IMR-90 (cell line): ENCODE measurements around the gene PRDX5. TPM values are rescaled to one million over a fixed set of nuclear protein-coding genes. Genes with fewer than 3 reads are reported as not detected.

ENCODE experiments used
- ATAC-seq: fragments of 200-7000 bp; cut with Tn5 transposase; 2 replicates; pipeline ENCODE4 v1.9.1; 2020; ENCODE audit warnings: low read depth, mild to moderate bottlenecking, moderate library complexity
- BruUV-seq: library from RNA; stranded (reverse); fragments of 400-500 nt; replicated peaks from 2 replicates; lab custom pipeline; 2021; lab: Mats Ljungman, UMichigan
- CTCF ChIA-PET: fragments of 300-600 bp; formaldehyde crosslinking; extraction: SDS; loops from one replicate; lab custom pipeline; 2021; ENCODE audit warnings: antibody characterized with exemption; lab: Yijun Ruan, JAX
- POLR2A ChIA-PET: fragments of 300-600 bp; sonication (Branson Sonifier 250); formaldehyde crosslinking; loops from one replicate; lab custom pipeline; 2022; ENCODE audit warnings: antibody characterized with exemption; ENCODE audit not compliant: unreplicated experiment; lab: Charles Lee
- DNase-seq: peaks from one replicate; pipeline ENCODE4 v3.0.0; 2013
- H2AFZ ChIP-seq: replicated peaks from 2 replicates; pipeline ENCODE3; 2013; ENCODE audit warnings: low read length, mild to moderate bottlenecking; ENCODE audit not compliant: poor library complexity
- H2AK5ac ChIP-seq: 2 replicates; pipeline ENCODE4 v1.6.1; 2013; ENCODE audit warnings: low read depth, low read length, inconsistent platforms
- H2AK9ac ChIP-seq: replicated peaks from 2 replicates; pipeline ENCODE3; 2013; ENCODE audit warnings: mild to moderate bottlenecking, low read depth, low read length, moderate library complexity; ENCODE audit not compliant: poor library complexity
- H2BK120ac ChIP-seq: 2 replicates; pipeline ENCODE4 v1.6.1; 2013; ENCODE audit warnings: low read depth, low read length, inconsistent platforms
- H2BK15ac ChIP-seq: 3 replicates; pipeline ENCODE4 v1.6.1; 2013; ENCODE audit warnings: low read depth, low read length, inconsistent platforms
- H2BK20ac ChIP-seq: 2 replicates; pipeline ENCODE4 v1.6.1; 2013; ENCODE audit warnings: low read depth, mild to moderate bottlenecking, inconsistent platforms, low read length, moderate library complexity
- H2BK5ac ChIP-seq: 2 replicates; pipeline ENCODE4 v1.6.1; 2013; ENCODE audit warnings: mild to moderate bottlenecking, low read depth, low read length, inconsistent platforms; ENCODE audit not compliant: poor library complexity, severe bottlenecking
- H3K14ac ChIP-seq: replicated peaks from 2 replicates; pipeline ENCODE4 v1.6.1; 2013; ENCODE audit warnings: low read depth, low read length, inconsistent platforms
- H3K18ac ChIP-seq: 2 replicates; pipeline ENCODE4 v1.6.1; 2013; ENCODE audit warnings: low read depth, low read length, control low read depth
- H3K23ac ChIP-seq: 2 replicates; pipeline ENCODE4 v1.6.1; 2013; ENCODE audit warnings: low read depth, low read length, inconsistent platforms
- H3K27ac ChIP-seq: 2 replicates; pipeline ENCODE4 v1.5.1; 2013; ENCODE audit warnings: mild to moderate bottlenecking, control low read depth, low read length; ENCODE audit not compliant: insufficient read depth
- H3K27me3 ChIP-seq: 2 replicates; pipeline ENCODE4 v1.6.1; 2013; ENCODE audit warnings: low read length; ENCODE audit not compliant: control insufficient read depth, insufficient read depth
- H3K36me3 ChIP-seq: 2 replicates; pipeline ENCODE4 v1.6.1; 2013; ENCODE audit warnings: low read length, mixed read lengths; ENCODE audit not compliant: control insufficient read depth, insufficient read depth
- H3K4ac ChIP-seq: 2 replicates; pipeline ENCODE4 v1.6.1; 2013; ENCODE audit warnings: low read depth, low read length, inconsistent platforms
- H3K4me1 ChIP-seq: 2 replicates; pipeline ENCODE4 v1.6.1; 2013; ENCODE audit warnings: low read length, mixed read lengths; ENCODE audit not compliant: control insufficient read depth, insufficient read depth
- H3K4me2 ChIP-seq: 2 replicates; pipeline ENCODE4 v1.6.1; 2013; ENCODE audit warnings: low read depth, mild to moderate bottlenecking, control low read depth, low read length, moderate library complexity
- H3K4me3 ChIP-seq: 2 replicates; pipeline ENCODE4 v1.5.1; 2013; ENCODE audit warnings: low read depth, mild to moderate bottlenecking, control low read depth, low read length, moderate library complexity; ENCODE audit not compliant: insufficient read depth
- H3K56ac ChIP-seq: 2 replicates; pipeline ENCODE4 v1.6.1; 2013; ENCODE audit warnings: low read length, inconsistent platforms; ENCODE audit not compliant: insufficient read depth; ENCODE audit errors: extremely low read depth
- H3K79me1 ChIP-seq, 2 experiments: 2 replicates each; pipeline ENCODE4 v1.6.1; 2013; ENCODE audit warnings: low read length in 2 of 2, inconsistent platforms in 1 of 2, low read depth in 1 of 2
- H3K9ac ChIP-seq: 2 replicates; pipeline ENCODE4 v1.6.1; 2013; ENCODE audit warnings: low read depth, low read length, control low read depth
- H3K9me1 ChIP-seq: 2 replicates; pipeline ENCODE4 v1.6.1; 2013; ENCODE audit warnings: low read length, inconsistent platforms; ENCODE audit not compliant: insufficient read depth
- H3K9me3 ChIP-seq: 2 replicates; pipeline ENCODE4 v1.6.1; 2013; ENCODE audit warnings: low read length; ENCODE audit not compliant: control insufficient read depth, insufficient read depth
- H4K20me1 ChIP-seq: 2 replicates; pipeline ENCODE4 v1.6.1; 2013; ENCODE audit warnings: low read length, inconsistent platforms; ENCODE audit not compliant: insufficient read depth
- H4K5ac ChIP-seq: 2 replicates; pipeline ENCODE4 v1.6.1; 2013; ENCODE audit warnings: mild to moderate bottlenecking, low read depth, low read length, control low read depth
- H4K8ac ChIP-seq, 2 experiments: 2 replicates each; pipeline ENCODE4 v1.6.1; 2013; ENCODE audit warnings: low read depth in 2 of 2, low read length in 2 of 2, control low read depth in 1 of 2, inconsistent platforms in 1 of 2
- H4K91ac ChIP-seq: 2 replicates; pipeline ENCODE4 v1.6.1; 2013; ENCODE audit warnings: low read depth, low read length, inconsistent platforms; ENCODE audit not compliant: insufficient read depth
- CHD1 ChIP-seq: IDR thresholded peaks from 2 replicates; pipeline ENCODE4 v1.6.1; 2012; ENCODE audit warnings: low read depth, low read length, improper control_type of control experiment
- CTCF ChIP-seq: conservative IDR thresholded peaks from 2 replicates; pipeline ENCODE4 v1.5.1; 2012; ENCODE audit warnings: mild to moderate bottlenecking, low read depth, low read length, improper control_type of control experiment
- MAZ ChIP-seq: IDR thresholded peaks from 2 replicates; pipeline ENCODE4 v1.6.1; 2012; ENCODE audit warnings: low read depth, mild to moderate bottlenecking, low read length, improper control_type of control experiment, moderate library complexity, borderline replicate concordance
- POLR2A ChIP-seq: IDR thresholded peaks from 2 replicates; pipeline ENCODE4 v1.6.1; 2012; ENCODE audit warnings: mild to moderate bottlenecking, low read depth, low read length
- RAD21 ChIP-seq: IDR thresholded peaks from 2 replicates; pipeline ENCODE4 v1.6.1; 2012; ENCODE audit warnings: low read length, improper control_type of control experiment
- RFX5 ChIP-seq: IDR thresholded peaks from 2 replicates; pipeline ENCODE4 v1.8.0; 2012; ENCODE audit warnings: low read depth, mild to moderate bottlenecking, low read length, moderate library complexity
- SMC3 ChIP-seq: fragments of 150-350 bp; IDR thresholded peaks from 2 replicates; pipeline ENCODE4 v1.6.1; 2016; ENCODE audit warnings: low read depth, mild to moderate bottlenecking, antibody characterized with exemption, low read length, moderate library complexity
- WGBS, 2 experiments: methylation state at CpG; one replicate each; pipeline versions ENCODE4 v1.1.5 to v1.1.7; 2013; ENCODE audit warnings: missing lambda C conversion rate in 2 of 2; ENCODE audit not compliant: insufficient read length in 1 of 2; ENCODE audit errors: extremely low coverage in 2 of 2; 5-methylcytosine and 5-hydroxymethylcytosine counted together
- dilution Hi-C: fragments of 300-500 bp; cut with HindIII; formaldehyde crosslinking; loops from one replicate; pipeline ENCODE4 v1.14.3; 2018; ENCODE audit warnings: low sequenced_read_pairs; ENCODE audit not compliant: unreplicated experiment
- in situ Hi-C: fragments of 300-500 bp; cut with MboI; formaldehyde crosslinking; loops from 3 replicates; pipeline ENCODE4 v1.14.3; 2019; ENCODE audit warnings: low sequenced_read_pairs, inconsistent platforms, mixed read lengths
- intact Hi-C: fragments of 100-400 bp; cut with micrococcal nuclease; formaldehyde crosslinking; loops from 2 replicates; pipeline ENCODE4 v1.10.0; 2022
- polyA plus RNA-seq, 3 experiments: library from polyadenylated mRNA; depleted of rRNA; stranded (reverse); fragments of >200 nt; gene quantifications; 2 replicates each; pipeline ENCODE4 v1.2.3, GENCODE V29; 2012; ENCODE audit warnings: low replicate concordance in 1 of 3
- total RNA-seq: library from RNA; depleted of rRNA; stranded (reverse); fragments of >200 nt; gene quantifications from 2 replicates; pipeline ENCODE4 v1.2.3, GENCODE V29; 2012
- TF ChIP-seq, protein P1 (sequence below): fragments of 150-350 bp; IDR thresholded peaks from 2 replicates; pipeline ENCODE4 v1.6.1; 2017; ENCODE audit warnings: mild to moderate bottlenecking, antibody characterized with exemption, low read length, low read depth

Gene PRDX5
- total and polyA plus RNA-seq, 2 of the 4 experiments (the other 2 are of a cell fraction): 120 to 292 TPM

DNA sequence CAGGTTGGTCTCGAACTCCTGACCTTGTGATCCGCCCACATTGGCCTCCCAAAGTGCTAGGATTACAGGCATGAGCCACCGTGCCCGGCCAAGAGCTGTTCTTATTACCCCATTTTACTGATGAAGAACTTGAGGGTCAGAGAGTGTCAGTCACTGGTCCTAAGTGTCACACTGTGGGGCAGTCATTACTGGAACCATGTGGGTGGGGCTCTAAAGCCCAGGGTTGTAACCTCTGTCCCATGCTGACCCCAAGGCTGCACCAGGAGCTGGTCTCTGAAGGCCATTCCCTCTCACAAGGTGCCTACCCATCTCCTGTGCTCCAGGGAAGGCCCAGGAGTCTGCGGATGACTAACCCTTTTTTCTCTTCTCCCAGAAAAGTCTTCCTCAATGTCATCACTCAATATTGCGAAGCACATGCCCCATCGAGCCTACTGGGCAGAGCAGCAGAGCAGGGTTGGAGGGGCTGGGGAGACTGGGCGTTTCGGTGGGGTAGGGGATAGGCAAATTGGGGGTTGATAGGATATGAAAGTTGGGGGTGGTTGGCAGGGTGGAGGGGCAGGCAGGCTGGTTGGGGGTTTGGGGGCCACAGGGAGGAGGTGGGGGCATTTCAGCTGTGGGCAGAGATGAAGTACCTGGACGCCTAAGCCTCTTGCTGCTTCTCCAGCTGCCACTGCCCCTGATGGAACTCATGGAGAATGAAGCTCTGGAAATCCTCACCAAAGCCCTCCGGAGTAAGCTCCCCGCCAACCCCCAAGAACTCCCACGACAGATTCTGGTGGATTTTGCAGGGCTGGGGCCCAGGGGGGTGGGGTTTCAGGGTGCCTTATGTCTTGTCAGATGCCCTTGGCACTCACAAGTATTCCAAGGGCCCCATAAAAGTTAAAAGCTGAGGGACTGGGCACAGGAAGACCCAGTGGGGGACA lies 14.6 kb upstream of the PRDX5 start:
- Histone ChIP-seq H3K27me3 (peaks cover 25% of the 10 kb centered on the region), H2BK20ac (no peak overlapping the region), H3K4me2 (no peak overlapping the region), H3K4ac (no peak overlapping the region), H3K4me3 (no peak overlapping the region), H4K5ac (no peak overlapping the region), H3K23ac (no peak overlapping the region), H2BK5ac (no peak overlapping the region), H3K4me1 (peaks cover 12% of the 10 kb centered on the region), H3K9me1 (no peaks in the 10 kb centered on the region), H3K18ac (no peak overlapping the region), H2BK120ac (no peak overlapping the region), H2AK9ac (no peak overlapping the region), H4K8ac (no peak overlapping the region), H3K27ac (no peak overlapping the region), H2AK5ac (0 out of 2 replicates have a peak overlapping the region, but pooled peaks have one; percentile 24), H3K36me3 (no peaks in the 10 kb centered on the region), H4K91ac (no peak overlapping the region), H3K14ac (no peak overlapping the region), H3K9ac (no peak overlapping the region), H3K79me1 (peaks cover 14 to 20% of the 10 kb centered on the region in 2 experiments; a peak in 3 of 4 replicates), H2BK15ac (no peak overlapping the region), H4K20me1 (peaks cover 11% of the 10 kb centered on the region), H3K56ac (no peak overlapping the region), H2AFZ (no peak overlapping the region), H3K9me3 (no peaks in the 10 kb centered on the region)
- TF ChIP-seq RFX5: no peak
- TF ChIP-seq CHD1: no peak
- no peak for TF ChIP-seq POLR2A
- no peak for TF ChIP-seq RAD21
- no peak for TF ChIP-seq MAZ
- TF ChIP-seq, protein P1, sequence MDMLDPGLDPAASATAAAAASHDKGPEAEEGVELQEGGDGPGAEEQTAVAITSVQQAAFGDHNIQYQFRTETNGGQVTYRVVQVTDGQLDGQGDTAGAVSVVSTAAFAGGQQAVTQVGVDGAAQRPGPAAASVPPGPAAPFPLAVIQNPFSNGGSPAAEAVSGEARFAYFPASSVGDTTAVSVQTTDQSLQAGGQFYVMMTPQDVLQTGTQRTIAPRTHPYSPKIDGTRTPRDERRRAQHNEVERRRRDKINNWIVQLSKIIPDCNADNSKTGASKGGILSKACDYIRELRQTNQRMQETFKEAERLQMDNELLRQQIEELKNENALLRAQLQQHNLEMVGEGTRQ: no peak
- TF ChIP-seq CTCF: no peak
- no peak for TF ChIP-seq SMC3
- ChIA-PET CTCF (interaction anchor here (1.0 to 1.8 kb wide), 4 partner anchors 28 to 99 kb away, joined by 3 to 13 read pairs (median 6); partner anchors contain the start of gene PLCB3), POLR2A (no interaction called here)
- intact Hi-C loops (loop anchor here (1.0 to 10.0 kb wide), 3 partner anchors 28 to 299 kb away; partner anchors contain the start of gene DNAJC4), dilution Hi-C loops (no loop called here), in situ Hi-C loops (loop anchor here (5.0 kb wide), 1 partner anchor 101 kb away; no protein-coding TSS in a partner anchor)
- ATAC-seq (no peak), DNase-seq (no peak)
- BruUV-seq: no TSS peak
- WGBS, 2 experiments: 77% methylated on average over 3 of the region's 13 CpGs; no CpG with 5 or more reads in 1 of the 2 experiments
